DMS153 (cell line): Measurements from ENCODE around the gene SSNA1.

ENCODE experiments used
- DNase-seq: peaks from one replicate; lab custom pipeline; 2025; lab: John Stamatoyannopoulos, UW

Gene SSNA1

GRCh38 chr9:137152844-137153405 lies 35.6 kb upstream of the SSNA1 start:
- no peak for DNase-seq

- peak; percentile 37 for DNase-seq
Observed at GRCh38 chr9:137156567-137157375, 31.7 kb upstream of the SSNA1 start.

GRCh38 chr9:137157618-137158415 lies 30.7 kb upstream of the SSNA1 start:
- DNase-seq: no peak

- peak; percentile 63 for DNase-seq
Observed at GRCh38 chr9:137158625-137159024, 29.9 kb upstream of the SSNA1 start.

GRCh38 chr9:137159105-137160053 lies 29.1 kb upstream of the SSNA1 start:
- no peak for DNase-seq

- no peak for DNase-seq
Observed at GRCh38 chr9:137160054-137160425, 28.4 kb upstream of the SSNA1 start.

- DNase-seq: peak; percentile 82
Observed at GRCh38 chr9:137160716-137161557, 27.5 kb upstream of the SSNA1 start.

- no peak for DNase-seq
Observed at GRCh38 chr9:137161558-137162486, 26.7 kb upstream of the SSNA1 start.

- peak; percentile 57 for DNase-seq
Observed at GRCh38 chr9:137162505-137163364, 25.7 kb upstream of the SSNA1 start.

GRCh38 chr9:137163365-137163715 lies 25.1 kb upstream of the SSNA1 start:
- no peak for DNase-seq

GRCh38 chr9:137163805-137164204 lies 24.7 kb upstream of the SSNA1 start:
- DNase-seq: no peak

GRCh38 chr9:137164370-137165249 lies 23.9 kb upstream of the SSNA1 start:
- DNase-seq: no peak

- no peak for DNase-seq
Observed at GRCh38 chr9:137165250-137165836, 23.1 kb upstream of the SSNA1 start.

- no peak for DNase-seq
Observed at GRCh38 chr9:137166380-137167229, 21.9 kb upstream of the SSNA1 start.

- DNase-seq: no peak
Observed at GRCh38 chr9:137167277-137167746, 21.2 kb upstream of the SSNA1 start.
